OCI-LY1 (cell line): ENCODE data around the gene PCBP4.
A peak's percentile ranks its signal among the peaks of the same experiment; 100 is the strongest.
"Not testable (repeated sequence)": the region's sequence is repeated elsewhere in the genome, so short reads cannot be mapped to it uniquely, and the experiment has no call there.

Source experiments
- H2AFZ ChIP-seq: fragments of 200-600 bp; sonication (generic), shearing (Covaris generic); 2 replicates; pipeline ENCODE4 v1.6.0; 2014; ENCODE audit warnings: antibody characterized with exemption, mild to moderate bottlenecking, low read length
- H3F3A ChIP-seq: fragments of 200-600 bp; sonication (generic), shearing (Covaris generic); 2 replicates; pipeline ENCODE4 v1.6.0; 2014; ENCODE audit warnings: mild to moderate bottlenecking, antibody characterized with exemption, low read length, moderate library complexity; ENCODE audit not compliant: insufficient read depth
- H3K27ac ChIP-seq: fragments of 200-600 bp; sonication (generic); 2 replicates; pipeline ENCODE4 v1.5.1; 2014; ENCODE audit warnings: low read length, mixed run types, mild to moderate bottlenecking, low read depth; ENCODE audit not compliant: poor library complexity, severe bottlenecking
- H3K27me3 ChIP-seq: fragments of 200-600 bp; sonication (generic); 2 replicates; pipeline ENCODE4 v1.6.0; 2014; ENCODE audit warnings: antibody characterized with exemption, mild to moderate bottlenecking, low read length, moderate library complexity; ENCODE audit not compliant: insufficient read depth
- H3K36me3 ChIP-seq: fragments of 200-600 bp; sonication (generic); 2 replicates; pipeline ENCODE4 v1.6.1; 2014; ENCODE audit warnings: mild to moderate bottlenecking, antibody characterized with exemption, low read length, moderate library complexity, mixed read lengths; ENCODE audit not compliant: insufficient read depth
- H3K4me1 ChIP-seq: fragments of 200-600 bp; sonication (generic); 2 replicates; pipeline ENCODE4 v1.5.1; 2014; ENCODE audit warnings: mild to moderate bottlenecking, low read length, moderate library complexity; ENCODE audit not compliant: insufficient read depth, severe bottlenecking
- H3K4me2 ChIP-seq: fragments of 200-600 bp; sonication (generic), shearing (Covaris generic); 2 replicates; pipeline ENCODE4 v1.6.1; 2014; ENCODE audit warnings: low read length
- H3K4me3 ChIP-seq: fragments of 200-600 bp; sonication (generic); 2 replicates; pipeline ENCODE4 v1.5.1; 2014; ENCODE audit warnings: low read length, low read depth, mild to moderate bottlenecking, mixed read lengths; ENCODE audit not compliant: poor library complexity, severe bottlenecking
- H3K79me2 ChIP-seq: fragments of 200-600 bp; shearing (Covaris generic); 2 replicates; pipeline ENCODE4 v1.6.1; 2016; ENCODE audit warnings: mixed run types, low read length, mixed read lengths; ENCODE audit not compliant: insufficient read depth
- H3K9ac ChIP-seq: fragments of 200-600 bp; sonication (generic), shearing (Covaris generic); 2 replicates; pipeline ENCODE4 v1.6.1; 2014; ENCODE audit warnings: mild to moderate bottlenecking, low read length, mixed read lengths
- H3K9me2 ChIP-seq: fragments of 200-600 bp; sonication (generic), shearing (Covaris generic); 2 replicates; pipeline ENCODE4 v1.6.1; 2014; ENCODE audit warnings: low read depth, mild to moderate bottlenecking, low read length, mixed read lengths
- H3K9me3 ChIP-seq: fragments of 200-600 bp; shearing (Covaris generic); 2 replicates; pipeline ENCODE4 v1.6.1; 2014; ENCODE audit warnings: low read length, mixed read lengths
- H4K20me1 ChIP-seq: fragments of 200-600 bp; sonication (generic), shearing (Covaris generic); 2 replicates; pipeline ENCODE4 v1.6.0; 2016; ENCODE audit warnings: mild to moderate bottlenecking, low read length; ENCODE audit not compliant: insufficient read depth
- CTCF ChIP-seq: fragments of 200-600 bp; sonication (generic), shearing (Covaris generic); IDR thresholded peaks from 2 replicates; pipeline ENCODE4 v1.5.1; 2017; ENCODE audit warnings: mild to moderate bottlenecking, antibody characterized with exemption, low read length, moderate library complexity, mixed read lengths
- EZH2 ChIP-seq: fragments of 200-600 bp; sonication (generic), shearing (Covaris generic); IDR thresholded peaks from 2 replicates; pipeline ENCODE4 v1.8.0; 2017; ENCODE audit warnings: borderline replicate concordance, mixed run types, mild to moderate bottlenecking, antibody characterized with exemption, low read length, moderate library complexity, mixed read lengths

Gene PCBP4

GRCh38 chr3:51995346-51996163, 28.3 kb upstream of the PCBP4 start, which contains the start of gene RPL29:
RPL29 (minus strand) TSS chr3:51995895; CDS start chr3:51995461, 434 bp downstream.
- Histone ChIP-seq H3K4me2 (peak within 1 kb of the TSS; percentile 86), H3K27me3 (no peaks in the 10 kb centered on the region), H3K9me3 (no peaks in the 10 kb centered on the region), H2AFZ (no peak within 1 kb of the TSS), H3K4me3 (peak within 1 kb of the TSS; percentile 87), H3K79me2 (peaks cover 16% of the 10 kb centered on the region), H3K9ac (peak within 1 kb of the TSS; percentile 99), H3F3A (0 out of 2 replicates have a peak, but pooled peaks cover 5% of the 10 kb centered on the region), H4K20me1 (no peaks in the 10 kb centered on the region), H3K9me2 (no peaks in the 10 kb centered on the region), H3K4me1 (peaks cover 29% of the 10 kb centered on the region), H3K27ac (peak within 1 kb of the TSS; percentile 78), H3K36me3 (peaks cover 44% of the 10 kb centered on the region)
- TF ChIP-seq CTCF, result no peak
- TF ChIP-seq EZH2, result no peak

DNA sequence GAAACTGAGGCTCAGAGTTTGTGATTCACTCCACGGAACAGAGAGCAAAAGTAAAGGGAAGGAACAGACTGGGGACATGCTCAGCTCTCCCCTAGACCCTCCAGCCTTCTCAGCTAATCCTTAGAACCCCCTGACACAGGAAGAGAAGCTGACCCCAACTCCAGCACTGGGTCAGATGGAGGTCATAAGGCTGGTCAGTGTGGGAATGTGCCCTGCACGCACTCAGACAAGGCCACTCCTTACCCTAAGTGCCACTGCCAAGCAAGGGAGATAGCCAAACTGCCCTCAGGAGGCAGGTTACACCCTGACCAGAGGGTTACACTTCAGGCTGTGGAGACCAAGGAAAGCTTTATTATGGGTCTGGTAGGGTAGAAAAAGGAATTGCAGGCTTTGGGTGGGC, 27.3 kb upstream of the PCBP4 start:
- Histone ChIP-seq H3K27ac (peak overlapping the region; percentile 78), H2AFZ (no peak overlapping the region), H3K79me2 (peaks cover 16% of the 10 kb centered on the region), H3K4me1 (peaks cover 29% of the 10 kb centered on the region), H3K4me2 (peak overlapping the region; percentile 86), H3K36me3 (peaks cover 44% of the 10 kb centered on the region), H3K27me3 (no peaks in the 10 kb centered on the region), H3K4me3 (peak overlapping the region; percentile 87), H3F3A (0 out of 2 replicates have a peak, but pooled peaks cover 5% of the 10 kb centered on the region), H3K9me2 (no peaks in the 10 kb centered on the region), H4K20me1 (no peaks in the 10 kb centered on the region), H3K9ac (peak overlapping the region; percentile 99), H3K9me3 (no peaks in the 10 kb centered on the region)
- TF ChIP-seq CTCF (no peak), EZH2 (no peak)

- H3K27ac ChIP-seq, H3F3A ChIP-seq: not testable (repeated sequence)
Measured at GRCh38 chr3:51993657-51994056, 26.4 kb upstream of the PCBP4 start.

More at GRCh38 chr3:51993657-51994056, 26.4 kb upstream of the PCBP4 start:
- H3K9me2 ChIP-seq, H3K9ac ChIP-seq, H2AFZ ChIP-seq, H4K20me1 ChIP-seq, H3K9me3 ChIP-seq, H3K27me3 ChIP-seq: not testable (repeated sequence)
- Histone ChIP-seq H3K79me2 (peaks cover 16% of the 10 kb centered on the region), H3K4me2 (peak overlapping the region; percentile 86; the same call in 1 of the 2 replicates), H3K4me1 (peaks cover 29% of the 10 kb centered on the region), H3K4me3 (peak overlapping the region; percentile 87), H3K36me3 (peaks cover 44% of the 10 kb centered on the region)
